DMS53 (cell line): ENCODE data around the gene ILF2.
A peak's percentile ranks its signal among the peaks of the same experiment; 100 is the strongest.
"Not testable (repeated sequence)": the region's sequence is repeated elsewhere in the genome, so short reads cannot be mapped to it uniquely, and the experiment has no call there.

Source experiments
- DNase-seq: peaks from one replicate; lab custom pipeline; 2025; lab: John Stamatoyannopoulos, UW

The ILF2 gene

GRCh38 chr1:153679337-153680119, 8.7 kb upstream of the ILF2 start:
- DNase-seq: peak; percentile 56

- peak; percentile 59 for DNase-seq
Observed at GRCh38 chr1:153678519-153679336, 7.9 kb upstream of the ILF2 start, which contains the start of gene NPR1. TSS of gene NPR1 (plus strand) at chr1:153678688. CDS start at chr1:153679109, 421 bp downstream.

- peak; percentile 67 for DNase-seq
Observed at GRCh38 chr1:153677718-153678518, 7.1 kb upstream of the ILF2 start.

GRCh38 chr1:153673511-153673910, 2.7 kb upstream of the ILF2 start:
- DNase-seq: no peak

GRCh38 chr1:153671628-153672353, 998 bp upstream of the ILF2 start:
- peak; percentile 76 for DNase-seq

GRCh38 chr1:153670257-153670858, 435 bp downstream of the ILF2 start:
- DNase-seq: peak; percentile 55

GRCh38 chr1:153669606-153670005, 1.2 kb downstream of the ILF2 start:
- no peak for DNase-seq

- not testable (repeated sequence) for DNase-seq
Observed at GRCh38 chr1:153668672-153669071, 2.1 kb downstream of the ILF2 start.

- DNase-seq: no peak
Observed at GRCh38 chr1:153667439-153667838, 3.4 kb downstream of the ILF2 start.

- DNase-seq: no peak
Observed at GRCh38 chr1:153663211-153663610, 7.6 kb downstream of the ILF2 start.

- no peak for DNase-seq
Observed at GRCh38 chr1:153662269-153662668, 8.5 kb downstream of the ILF2 start.

- DNase-seq: peak; percentile 48
Observed at GRCh38 chr1:153661111-153661708, 9.6 kb downstream of the ILF2 start.

- no peak for DNase-seq
Observed at GRCh38 chr1:153659656-153660055, 11.1 kb downstream of the ILF2 start.

- peak; percentile 47 for DNase-seq
Observed at GRCh38 chr1:153659175-153659534, 11.6 kb downstream of the ILF2 start.

- peak; percentile 94 for DNase-seq
Observed at GRCh38 chr1:153658400-153659174, 12.2 kb downstream of the ILF2 start, which contains the start of gene SNAPIN. TSS of gene SNAPIN (plus strand) at chr1:153658703. CDS start at chr1:153658744, 41 bp downstream.

- peak; percentile 96 for DNase-seq
Observed at GRCh38 chr1:153655333-153655732, 15.5 kb downstream of the ILF2 start.

- DNase-seq: peak; percentile 46
Observed at GRCh38 chr1:153652805-153653500, 17.8 kb downstream of the ILF2 start.

- DNase-seq: peak; percentile 17
Observed at GRCh38 chr1:153651771-153652170, 19.0 kb downstream of the ILF2 start.

GRCh38 chr1:153649863-153650235, 20.9 kb downstream of the ILF2 start:
- DNase-seq: peak; percentile 86
